DMS79 (cell line): ENCODE measurements around the gene TMC7.
A peak's percentile ranks its signal among the peaks of the same experiment; 100 is the strongest.

Experiments
- DNase-seq: peaks from one replicate; lab custom pipeline; 2025; lab: John Stamatoyannopoulos, UW

The TMC7 gene

GRCh38 chr16:19031738-19032137 lies 48.0 kb downstream of the TMC7 start:
- no peak for DNase-seq

DNA sequence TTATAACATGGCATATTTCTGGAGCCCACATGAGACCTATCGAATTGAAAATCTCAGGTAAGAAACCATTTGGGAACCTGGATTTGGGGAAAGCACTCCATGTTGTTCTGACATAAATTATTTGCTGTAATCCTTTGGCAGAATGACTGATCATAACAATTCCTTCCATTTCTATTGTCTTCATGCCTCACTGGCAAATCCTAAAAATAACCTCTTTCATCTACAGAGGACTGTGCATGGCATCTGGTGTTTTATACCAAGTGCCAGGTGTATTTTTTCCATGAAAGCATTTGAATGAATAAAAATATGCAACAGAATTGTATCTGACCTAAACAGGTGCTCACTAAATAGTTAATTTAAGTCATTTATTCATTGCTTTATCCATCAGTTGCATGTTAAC lies 50.0 kb downstream of the TMC7 start:
- DNase-seq, result no peak

GRCh38 chr16:19040400-19040799 lies 56.7 kb downstream of the TMC7 start:
- DNase-seq, result no peak

- DNase-seq, result no peak
Measured at GRCh38 chr16:19044769-19045168, 61.0 kb downstream of the TMC7 start.

DNA sequence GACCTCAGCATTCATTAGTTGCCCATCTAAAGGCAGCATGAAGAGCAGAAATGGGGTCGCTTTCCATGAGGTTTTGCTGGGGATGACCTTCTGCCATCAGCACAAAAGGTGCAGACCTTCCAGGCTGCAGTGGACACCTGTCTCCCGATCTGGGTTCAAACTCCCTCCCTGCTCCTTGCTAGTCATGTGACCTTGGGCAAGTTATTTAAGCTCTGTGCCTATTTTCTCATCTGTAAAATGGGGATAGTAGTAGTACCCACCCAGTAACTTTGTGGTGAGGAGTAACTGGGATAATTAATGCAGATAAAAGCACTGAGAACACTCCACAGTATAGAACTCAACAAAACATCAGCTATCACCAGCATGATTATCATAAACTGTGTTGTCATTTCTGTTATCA lies 62.3 kb downstream of the TMC7 start:
- DNase-seq, result no peak

GRCh38 chr16:19062706-19063105 lies 79.0 kb downstream of the TMC7 start:
- DNase-seq, result no peak

DNA sequence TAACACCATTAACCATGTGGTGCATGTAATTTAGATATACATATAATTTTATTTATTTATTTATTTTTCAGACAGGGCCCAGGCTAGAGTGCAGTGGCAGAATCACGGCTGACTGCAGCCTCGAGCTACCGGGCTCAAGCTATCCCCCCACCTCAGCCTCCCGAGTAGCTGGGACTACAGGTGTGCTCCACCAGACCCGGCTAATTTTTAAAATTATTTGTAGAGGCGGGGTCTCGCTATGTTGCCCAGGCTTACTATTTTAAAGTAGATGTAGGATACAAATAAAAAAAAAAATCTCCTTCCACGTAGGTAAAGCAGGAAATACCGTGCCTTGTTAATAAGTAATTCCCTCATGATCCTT lies 83.2 kb downstream of the TMC7 start:
- DNase-seq, result no peak

- DNase-seq, result peak; percentile 95
Measured at GRCh38 chr16:19067349-19068236, 83.9 kb downstream of the TMC7 start, which contains the start of gene COQ7. Gene COQ7, plus strand, starts transcription at chr16:19067614. Its CDS starts 51 bp downstream, at chr16:19067665.

DNA sequence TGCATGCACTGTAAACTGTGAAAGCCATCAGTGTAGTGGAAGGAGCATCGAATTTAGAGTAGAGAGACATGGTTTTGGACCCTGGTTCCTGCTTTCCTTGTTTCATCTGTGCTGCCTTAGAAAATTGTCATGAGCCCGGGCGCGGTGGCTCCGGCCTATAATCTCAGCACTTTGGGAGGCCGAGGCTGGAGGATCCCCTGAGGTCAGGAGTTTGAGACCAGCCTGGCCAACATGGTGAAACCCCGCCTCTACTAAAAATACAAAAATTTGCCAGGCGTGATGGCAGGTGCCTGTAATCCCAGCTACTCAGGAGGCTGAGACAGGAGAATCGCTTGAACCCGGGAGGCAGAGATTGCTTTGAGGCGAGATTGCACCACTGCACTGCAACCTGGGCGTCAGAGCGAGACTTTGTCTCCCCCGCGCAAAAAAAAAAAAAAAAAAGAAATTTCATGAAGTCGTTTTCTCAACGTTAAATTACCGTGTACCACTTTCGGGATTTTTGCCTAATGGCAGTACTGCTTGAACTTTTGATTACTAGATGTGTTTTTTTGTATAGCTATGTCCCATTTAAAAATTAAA lies 84.6 kb downstream of the TMC7 start:
- no peak for DNase-seq

- no peak for DNase-seq
Measured at GRCh38 chr16:19071811-19072777, 88.4 kb downstream of the TMC7 start.

GRCh38 chr16:19073344-19073743 lies 89.6 kb downstream of the TMC7 start:
- DNase-seq, result no peak

GRCh38 chr16:19073863-19074262 lies 90.1 kb downstream of the TMC7 start:
- DNase-seq, result no peak

DNA sequence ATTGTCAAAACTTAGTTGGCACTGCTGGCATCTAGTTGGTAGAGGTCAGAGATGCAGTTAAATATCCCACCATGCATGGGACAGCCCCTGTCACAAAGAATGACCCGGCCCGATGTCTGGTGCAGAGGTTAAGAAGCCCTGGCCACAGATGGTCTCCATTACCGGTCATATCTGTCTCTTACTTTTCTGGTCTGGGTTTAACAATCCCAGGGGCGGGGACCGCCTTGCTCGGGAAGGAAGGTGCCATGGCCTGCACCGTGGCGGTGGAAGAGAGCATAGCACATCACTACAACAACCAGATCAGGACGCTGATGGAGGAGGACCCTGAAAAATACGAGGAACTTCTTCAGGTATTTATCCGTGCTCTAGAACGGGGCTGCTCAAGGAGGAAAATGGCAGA lies 91.8 kb downstream of the TMC7 start:
- no peak for DNase-seq

GRCh38 chr16:19077879-19078278 lies 94.1 kb downstream of the TMC7 start:
- DNase-seq, result no peak

DNA sequence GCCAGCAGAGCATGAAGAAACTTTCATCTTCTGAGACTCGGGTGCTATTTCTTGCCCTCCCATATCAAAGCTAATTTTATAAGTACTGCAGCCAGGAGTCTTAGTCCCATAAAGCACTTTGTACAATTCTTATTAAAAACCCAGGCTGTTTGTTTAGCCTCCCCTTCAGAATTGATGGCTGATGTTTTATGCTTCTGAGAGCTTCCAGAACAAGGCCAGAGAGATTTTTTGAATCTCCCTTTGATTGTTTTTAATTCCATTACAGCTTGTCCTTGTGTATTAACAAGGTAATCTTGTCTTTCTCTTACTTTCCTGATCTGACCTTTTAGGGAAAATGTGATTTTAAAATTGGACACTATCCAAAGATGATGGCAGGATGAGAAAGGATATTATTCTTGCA lies 99.9 kb downstream of the TMC7 start:
- no peak for DNase-seq

DNA sequence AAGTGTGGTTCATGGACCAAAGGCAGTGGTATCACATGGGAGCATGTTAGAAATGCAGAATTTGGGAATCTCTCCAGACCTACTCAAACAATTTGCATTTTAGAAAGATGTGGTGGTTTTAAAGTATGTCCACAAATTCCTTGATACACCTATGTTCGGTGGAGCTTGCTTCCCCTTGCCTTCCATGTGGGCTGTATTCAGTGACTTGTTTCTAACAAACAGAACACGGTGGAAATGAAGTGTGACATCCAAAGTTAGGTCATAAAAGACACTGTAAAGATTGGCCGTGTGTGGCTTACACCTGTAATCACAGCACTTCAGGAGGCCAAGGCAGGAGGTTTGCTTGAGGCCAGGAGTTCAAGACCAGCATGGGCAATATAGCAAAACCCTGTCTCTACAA lies 100.4 kb downstream of the TMC7 start:
- DNase-seq, result no peak

DNA sequence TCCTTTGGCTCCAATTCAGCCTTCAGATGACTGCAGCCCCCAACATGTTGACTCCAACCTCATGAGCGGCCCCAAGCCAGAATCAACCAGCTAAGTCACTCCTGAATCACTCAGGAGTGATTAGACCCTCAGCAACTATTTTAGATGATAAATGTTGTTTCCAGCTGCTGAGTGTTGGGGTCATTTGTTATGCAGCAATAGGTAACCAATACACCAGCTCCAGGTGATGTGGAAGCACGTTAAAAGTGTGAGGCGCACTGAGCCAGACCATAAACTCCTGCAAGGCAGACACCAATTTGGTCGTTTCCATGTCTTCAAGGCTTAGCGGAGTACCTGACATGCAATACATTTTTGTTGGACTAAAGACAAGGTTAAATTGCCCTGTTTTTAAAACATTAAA lies 101.1 kb downstream of the TMC7 start:
- no peak for DNase-seq

- DNase-seq, result no peak
Measured at GRCh38 chr16:19085679-19086200, 102.0 kb downstream of the TMC7 start.

DNA sequence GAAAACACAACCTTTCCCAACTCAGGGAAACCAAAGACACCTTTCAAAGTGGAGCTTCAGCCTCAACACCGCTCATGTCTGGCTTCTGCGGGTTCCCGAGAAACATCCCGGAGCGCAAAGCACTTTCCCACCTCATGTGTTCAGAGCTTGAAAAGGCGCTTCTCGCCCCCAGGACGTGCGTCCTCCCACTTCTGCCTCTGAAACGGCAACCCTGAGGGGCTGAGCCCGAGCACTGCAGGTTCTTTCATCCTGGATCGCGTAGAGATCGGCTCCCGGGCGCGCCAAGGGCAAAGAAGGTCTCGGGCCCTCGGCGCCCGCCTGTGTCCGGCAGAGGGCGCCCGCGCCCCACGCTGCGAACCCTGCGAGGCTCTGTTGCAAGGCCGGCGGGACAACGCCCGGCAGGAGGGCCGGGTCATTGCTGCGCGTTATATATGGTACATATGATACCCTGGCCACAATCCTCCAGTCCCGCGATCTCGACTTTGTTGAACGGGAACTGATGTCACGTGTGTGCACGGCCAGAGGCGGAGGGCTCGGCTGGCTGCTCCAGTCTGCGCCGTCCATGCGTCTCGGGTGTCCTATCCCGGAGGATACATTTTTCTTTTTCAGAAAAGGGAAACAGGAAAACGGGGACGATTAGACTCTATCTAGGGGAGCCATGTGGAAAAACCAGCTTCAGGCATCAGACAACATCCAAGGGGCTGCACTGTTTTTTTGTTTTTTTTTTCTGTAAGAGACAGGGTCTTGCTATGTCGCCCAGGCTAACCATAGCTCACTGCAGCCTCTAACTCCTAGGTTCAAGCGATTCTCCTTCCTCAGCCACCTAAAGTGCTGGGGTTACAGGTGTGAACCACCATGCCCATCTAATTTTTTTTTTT lies 102.8 kb downstream of the TMC7 start:
- DNase-seq, result peak; percentile 52

GRCh38 chr16:19088341-19088916 lies 104.7 kb downstream of the TMC7 start:
- no peak for DNase-seq

DNA sequence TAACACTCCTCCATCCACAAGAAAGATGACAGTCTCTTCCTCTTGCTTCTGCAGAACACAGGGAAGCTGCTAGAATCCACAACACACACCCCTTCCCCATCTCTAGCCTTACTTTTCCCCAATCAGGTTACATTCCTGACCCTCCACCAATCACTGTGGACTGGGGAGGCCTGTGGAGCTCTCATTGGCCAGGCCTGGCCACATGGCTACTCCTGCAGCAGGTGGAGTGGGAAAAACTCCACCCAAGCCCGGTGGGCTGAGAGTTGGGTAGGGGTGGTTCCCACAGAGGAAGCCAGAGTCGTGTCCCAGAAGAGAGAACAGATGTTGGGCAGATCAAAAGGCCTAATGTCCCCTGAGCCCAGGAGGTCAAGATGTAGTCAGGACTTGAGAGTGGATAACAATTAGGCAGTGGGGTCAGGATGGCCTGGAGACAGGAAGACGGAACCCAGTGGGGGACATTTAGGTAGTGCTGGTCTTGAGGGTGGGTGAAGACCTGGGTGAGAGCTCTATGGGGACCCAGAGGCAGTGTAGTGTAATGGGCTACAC lies 105.7 kb downstream of the TMC7 start:
- DNase-seq, result no peak
